ENCODE measurements around the gene XPNPEP2. TPM values are rescaled to one million over a fixed set of nuclear protein-coding genes. Genes with fewer than 3 reads are reported as not detected.

Gene XPNPEP2
- total RNA-seq, 1 donor from 2014 or later, result 1.7 TPM

DNA sequence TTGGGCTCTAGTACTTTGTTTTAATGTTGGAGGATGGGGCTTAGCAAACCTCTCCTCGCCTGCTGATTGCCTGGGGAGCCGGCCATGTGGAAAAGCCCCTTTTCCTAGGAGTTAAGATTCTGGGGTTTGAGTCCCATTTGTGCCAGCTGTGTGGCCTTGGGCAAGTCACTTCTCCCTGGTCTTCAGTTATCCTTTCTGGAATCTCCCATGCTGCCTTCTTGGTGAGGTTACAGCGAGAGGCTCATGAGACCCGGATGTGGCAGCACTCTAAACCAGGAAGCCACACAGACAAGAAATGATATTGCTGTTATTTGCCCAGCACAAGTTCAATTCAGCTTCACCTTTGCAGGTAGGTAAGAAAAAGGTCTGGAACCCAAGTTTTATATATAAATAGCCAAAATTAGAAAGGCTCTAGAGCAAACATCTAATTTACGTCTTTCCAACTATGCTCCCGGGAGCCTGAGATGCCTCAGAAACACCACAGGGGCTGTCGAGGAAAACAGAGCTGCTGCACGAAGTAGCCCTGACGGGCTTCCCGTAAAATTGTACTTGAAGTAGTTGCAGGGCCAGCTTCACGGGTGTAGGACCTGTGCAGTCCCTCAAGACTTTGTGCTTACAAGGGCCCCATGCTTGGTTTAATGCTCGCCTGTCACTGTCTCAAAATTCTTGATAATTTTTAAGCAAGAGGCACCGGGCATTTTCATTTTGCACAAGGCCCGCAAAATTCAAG lies 32.7 kb downstream of the XPNPEP2 start:
- DNase-seq (ENCODE audit: low spot score), result no peak
- peaks cover 2% of the 10 kb centered on the region for H3K27me3 Mint-ChIP-seq (ENCODE audit: unreplicated experiment)
- no peak overlapping the region for H3K27ac Mint-ChIP-seq (ENCODE audit: unreplicated experiment)
- TF ChIP-seq, protein P1, sequence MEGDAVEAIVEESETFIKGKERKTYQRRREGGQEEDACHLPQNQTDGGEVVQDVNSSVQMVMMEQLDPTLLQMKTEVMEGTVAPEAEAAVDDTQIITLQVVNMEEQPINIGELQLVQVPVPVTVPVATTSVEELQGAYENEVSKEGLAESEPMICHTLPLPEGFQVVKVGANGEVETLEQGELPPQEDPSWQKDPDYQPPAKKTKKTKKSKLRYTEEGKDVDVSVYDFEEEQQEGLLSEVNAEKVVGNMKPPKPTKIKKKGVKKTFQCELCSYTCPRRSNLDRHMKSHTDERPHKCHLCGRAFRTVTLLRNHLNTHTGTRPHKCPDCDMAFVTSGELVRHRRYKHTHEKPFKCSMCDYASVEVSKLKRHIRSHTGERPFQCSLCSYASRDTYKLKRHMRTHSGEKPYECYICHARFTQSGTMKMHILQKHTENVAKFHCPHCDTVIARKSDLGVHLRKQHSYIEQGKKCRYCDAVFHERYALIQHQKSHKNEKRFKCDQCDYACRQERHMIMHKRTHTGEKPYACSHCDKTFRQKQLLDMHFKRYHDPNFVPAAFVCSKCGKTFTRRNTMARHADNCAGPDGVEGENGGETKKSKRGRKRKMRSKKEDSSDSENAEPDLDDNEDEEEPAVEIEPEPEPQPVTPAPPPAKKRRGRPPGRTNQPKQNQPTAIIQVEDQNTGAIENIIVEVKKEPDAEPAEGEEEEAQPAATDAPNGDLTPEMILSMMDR (IDR thresholded peaks at IDR 0.05; ENCODE audit: unreplicated experiment), result no peak
- no peak overlapping the region for H3K4me3 Mint-ChIP-seq (ENCODE audit: unreplicated experiment)
- H3K36me3 Mint-ChIP-seq (ENCODE audit: low read depth, unreplicated experiment), result no peaks in the 10 kb centered on the region
- H3K4me1 Mint-ChIP-seq (ENCODE audit: unreplicated experiment), result no peaks in the 10 kb centered on the region
- no peaks in the 10 kb centered on the region for H3K9me3 Mint-ChIP-seq (ENCODE audit: unreplicated experiment)

DNA sequence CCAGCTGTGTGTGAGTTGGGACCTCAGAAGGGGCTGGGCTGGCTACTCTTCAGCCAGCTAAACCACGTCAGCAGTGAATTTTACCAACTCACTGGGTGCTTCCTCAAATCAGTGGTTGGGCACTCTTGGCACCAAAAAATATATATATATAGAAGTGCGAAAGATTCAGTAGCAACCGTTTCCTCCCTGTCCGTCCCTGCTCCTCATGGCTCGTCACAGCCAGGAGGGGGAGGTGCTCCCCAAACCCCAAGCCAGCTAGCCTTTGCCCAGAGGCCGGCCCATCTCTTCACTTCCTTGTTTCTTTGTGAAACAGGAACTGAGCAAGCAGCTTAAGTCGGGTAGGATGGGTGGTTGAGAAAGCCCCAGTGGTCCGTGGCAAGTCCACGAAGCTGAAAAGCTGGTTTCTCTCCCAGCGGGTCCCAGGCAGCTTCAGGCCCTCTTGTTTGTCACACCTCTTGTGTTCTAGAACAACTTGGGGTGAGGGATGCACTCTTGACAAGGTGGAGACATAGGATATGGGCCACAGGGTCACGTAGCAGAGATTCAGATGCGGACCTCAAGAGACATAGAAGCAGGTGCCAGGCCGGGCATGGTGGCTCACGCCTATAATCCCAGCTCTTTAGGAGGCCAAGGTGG lies 34.1 kb downstream of the XPNPEP2 start:
- Mint-ChIP-seq H3K4me3 (ENCODE audit: unreplicated experiment) (no peak overlapping the region), H3K9me3 (ENCODE audit: unreplicated experiment) (no peaks in the 10 kb centered on the region), H3K4me1 (ENCODE audit: unreplicated experiment) (no peaks in the 10 kb centered on the region), H3K27ac (ENCODE audit: unreplicated experiment) (no peak overlapping the region), H3K36me3 (ENCODE audit: low read depth, unreplicated experiment) (no peaks in the 10 kb centered on the region), H3K27me3 (ENCODE audit: unreplicated experiment) (peaks cover 2% of the 10 kb centered on the region)
- DNase-seq (ENCODE audit: low spot score), result no peak
- TF ChIP-seq, protein P1 (IDR thresholded peaks at IDR 0.05; ENCODE audit: unreplicated experiment), result no peak

DNA sequence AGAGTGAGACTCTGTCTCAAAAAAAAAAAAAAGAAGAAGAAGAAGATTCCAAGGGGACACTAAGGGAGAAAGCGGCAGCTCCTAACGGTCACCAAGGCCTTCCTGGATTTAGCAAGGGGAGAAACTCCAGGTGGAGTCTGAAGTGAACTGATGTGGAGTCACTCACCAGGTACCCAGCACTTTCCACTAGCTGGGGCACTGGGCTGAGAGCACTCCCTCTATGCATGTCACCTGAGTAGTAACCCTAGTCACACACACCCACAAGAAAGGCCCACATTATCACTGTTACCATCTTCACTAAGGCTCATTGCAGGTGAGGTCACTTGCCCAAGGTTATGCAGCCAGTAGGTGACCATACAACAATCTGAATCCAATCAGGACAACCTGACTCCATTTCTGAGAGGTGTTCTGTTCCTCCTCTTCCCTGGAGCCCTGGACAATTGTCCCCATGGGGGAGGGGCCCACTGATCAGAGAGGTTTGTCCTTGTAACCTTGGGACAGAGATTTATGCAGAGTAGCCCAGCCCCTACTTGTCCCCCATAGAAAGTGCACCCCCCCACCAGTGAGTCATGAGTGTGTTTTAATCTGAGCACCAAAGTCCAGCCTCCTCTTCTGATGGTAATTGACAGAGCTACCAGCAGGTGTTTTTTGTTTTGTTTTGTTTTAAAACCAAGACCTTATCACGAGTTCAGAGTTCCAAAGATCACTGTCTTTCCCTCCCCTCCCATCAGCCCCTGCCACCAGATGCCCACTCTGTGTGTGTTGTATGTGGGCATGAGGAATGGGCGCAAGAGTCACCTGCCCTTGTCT lies 35.1 kb downstream of the XPNPEP2 start:
- H3K27me3 Mint-ChIP-seq (ENCODE audit: unreplicated experiment), result peaks cover 2% of the 10 kb centered on the region
- no peak for DNase-seq (ENCODE audit: low spot score)
- H3K9me3 Mint-ChIP-seq (ENCODE audit: unreplicated experiment), result no peaks in the 10 kb centered on the region
- no peak overlapping the region for H3K4me3 Mint-ChIP-seq (ENCODE audit: unreplicated experiment)
- peaks cover under 1% of the 10 kb centered on the region for H3K36me3 Mint-ChIP-seq (ENCODE audit: low read depth, unreplicated experiment)
- TF ChIP-seq, protein P1 (IDR thresholded peaks at IDR 0.05; ENCODE audit: unreplicated experiment), result no peak
- H3K27ac Mint-ChIP-seq (ENCODE audit: unreplicated experiment), result no peak overlapping the region
- H3K4me1 Mint-ChIP-seq (ENCODE audit: unreplicated experiment), result no peaks in the 10 kb centered on the region

DNA sequence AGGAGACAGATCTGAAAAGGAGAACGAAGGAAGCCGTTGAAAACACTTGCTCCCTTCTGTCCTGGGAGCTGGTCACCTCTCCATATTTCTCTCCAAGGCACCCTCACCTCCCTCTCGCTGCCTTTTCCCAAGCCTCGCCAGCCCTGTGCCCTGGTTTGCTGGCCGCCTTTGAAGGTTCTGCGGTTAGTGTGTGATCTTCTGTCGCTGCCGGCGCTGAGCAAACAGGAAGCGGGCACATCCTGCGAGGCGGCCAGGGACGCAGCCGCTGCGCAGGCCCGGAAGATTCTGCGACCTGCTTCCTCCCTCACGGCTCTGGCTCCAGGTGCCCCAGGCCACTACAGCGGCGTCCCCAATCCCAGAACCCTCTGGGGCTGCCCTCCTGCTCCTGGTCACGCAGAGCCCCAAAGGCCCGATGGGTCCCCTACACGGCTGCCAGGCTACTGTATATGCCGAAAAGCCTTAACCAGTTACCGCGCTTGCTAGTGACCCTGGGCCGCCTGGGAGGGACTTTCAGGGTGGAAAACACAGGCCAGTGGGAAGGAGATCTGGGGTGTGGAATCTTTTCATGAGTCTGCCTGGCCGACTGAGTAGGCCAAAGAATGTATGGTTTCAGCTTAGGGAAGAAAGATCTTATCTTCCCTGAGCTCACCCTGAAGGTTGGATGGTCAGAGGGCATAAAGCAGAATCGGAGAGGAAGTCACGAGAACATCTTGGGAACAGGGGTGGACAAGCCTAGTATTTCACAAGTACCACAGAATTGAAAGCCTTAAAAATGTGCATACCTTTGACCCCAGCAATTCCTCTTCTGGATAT lies 38.6 kb downstream of the XPNPEP2 start:
- DNase-seq (ENCODE audit: low spot score), result no peak

More for the DNA sequence above, 38.6 kb downstream of the XPNPEP2 start:
- TF ChIP-seq, protein P1 (IDR thresholded peaks at IDR 0.05; ENCODE audit: unreplicated experiment), result no peak
- peaks cover 6% of the 10 kb centered on the region for H3K36me3 Mint-ChIP-seq (ENCODE audit: low read depth, unreplicated experiment)
- no peaks in the 10 kb centered on the region for H3K4me1 Mint-ChIP-seq (ENCODE audit: unreplicated experiment)
- no peak overlapping the region for H3K27ac Mint-ChIP-seq (ENCODE audit: unreplicated experiment)
- H3K9me3 Mint-ChIP-seq (ENCODE audit: unreplicated experiment), result no peaks in the 10 kb centered on the region
- peaks cover 7% of the 10 kb centered on the region for H3K27me3 Mint-ChIP-seq (ENCODE audit: unreplicated experiment)
- no peak overlapping the region for H3K4me3 Mint-ChIP-seq (ENCODE audit: unreplicated experiment)

Measured in endothelial cell (in vitro differentiated cells).